Prostate gland (tissue), 2 donors: ENCODE data around the gene ATP6V0D1.

ENCODE experiments used
- POLR2A ChIP-seq: fragments of 450-650 bp; IDR thresholded peaks from one replicate; pipeline ENCODE4 v1.6.1; 2016; ENCODE audit warnings: antibody characterized with exemption, mild to moderate bottlenecking
- POLR2AphosphoS5 ChIP-seq: sonication (generic); formaldehyde crosslinking; IDR thresholded peaks from one replicate; pipeline ENCODE4 v1.6.1; 2017; ENCODE audit warnings: antibody characterized with exemption
- TF ChIP-seq, protein P1 (sequence below), 4 experiments: fragments of 200-600 bp in 2 of 4; fragments of 450-650 bp in 2 of 4; sonication (generic) in 2 of 4; IDR thresholded peaks; 1 replicate in 3 of 4; 2 replicates in 1 of 4; pipeline ENCODE4 v1.5.1; 2016 to 2019; ENCODE audit warnings: antibody characterized with exemption in 4 of 4, mild to moderate bottlenecking in 2 of 4, moderate library complexity in 2 of 4

DNA sequence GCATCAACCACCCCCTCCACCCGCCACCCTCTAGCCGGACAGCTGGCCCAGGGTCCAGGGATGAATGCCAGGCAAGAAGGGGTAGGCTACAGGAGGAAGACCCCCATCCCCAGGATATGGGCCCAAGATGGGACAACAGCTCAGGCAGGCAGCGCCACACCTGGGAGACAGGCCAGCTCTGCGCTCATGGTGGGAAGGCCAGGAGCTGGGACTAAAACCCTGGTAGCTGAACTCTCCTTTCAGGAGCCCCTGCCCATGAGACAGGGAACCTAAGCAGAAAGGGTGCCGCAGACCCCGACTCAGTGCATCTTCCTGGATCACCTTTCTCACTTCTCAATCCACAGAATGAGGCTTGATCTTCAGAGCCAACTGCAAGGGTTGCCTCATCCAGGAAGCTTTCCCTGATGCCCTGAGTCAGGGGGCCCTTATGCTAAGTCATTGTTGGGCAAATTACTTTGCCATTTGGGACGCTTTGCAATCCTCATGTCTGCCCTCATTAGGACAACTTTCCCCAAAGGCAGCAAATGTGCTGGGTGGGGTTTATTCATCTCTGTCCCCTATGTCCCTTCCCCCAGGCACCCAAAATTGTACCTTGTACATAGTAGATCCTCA is 73.7 kb downstream of the ATP6V0D1 start:
- no peak for TF ChIP-seq POLR2AphosphoS5
- TF ChIP-seq, protein P1, sequence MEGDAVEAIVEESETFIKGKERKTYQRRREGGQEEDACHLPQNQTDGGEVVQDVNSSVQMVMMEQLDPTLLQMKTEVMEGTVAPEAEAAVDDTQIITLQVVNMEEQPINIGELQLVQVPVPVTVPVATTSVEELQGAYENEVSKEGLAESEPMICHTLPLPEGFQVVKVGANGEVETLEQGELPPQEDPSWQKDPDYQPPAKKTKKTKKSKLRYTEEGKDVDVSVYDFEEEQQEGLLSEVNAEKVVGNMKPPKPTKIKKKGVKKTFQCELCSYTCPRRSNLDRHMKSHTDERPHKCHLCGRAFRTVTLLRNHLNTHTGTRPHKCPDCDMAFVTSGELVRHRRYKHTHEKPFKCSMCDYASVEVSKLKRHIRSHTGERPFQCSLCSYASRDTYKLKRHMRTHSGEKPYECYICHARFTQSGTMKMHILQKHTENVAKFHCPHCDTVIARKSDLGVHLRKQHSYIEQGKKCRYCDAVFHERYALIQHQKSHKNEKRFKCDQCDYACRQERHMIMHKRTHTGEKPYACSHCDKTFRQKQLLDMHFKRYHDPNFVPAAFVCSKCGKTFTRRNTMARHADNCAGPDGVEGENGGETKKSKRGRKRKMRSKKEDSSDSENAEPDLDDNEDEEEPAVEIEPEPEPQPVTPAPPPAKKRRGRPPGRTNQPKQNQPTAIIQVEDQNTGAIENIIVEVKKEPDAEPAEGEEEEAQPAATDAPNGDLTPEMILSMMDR (IDR thresholded peaks at IDR 0.05), result no peak
- no peak for TF ChIP-seq POLR2A
